ENCODE results near the gene TESK2.

Gene TESK2

DNA sequence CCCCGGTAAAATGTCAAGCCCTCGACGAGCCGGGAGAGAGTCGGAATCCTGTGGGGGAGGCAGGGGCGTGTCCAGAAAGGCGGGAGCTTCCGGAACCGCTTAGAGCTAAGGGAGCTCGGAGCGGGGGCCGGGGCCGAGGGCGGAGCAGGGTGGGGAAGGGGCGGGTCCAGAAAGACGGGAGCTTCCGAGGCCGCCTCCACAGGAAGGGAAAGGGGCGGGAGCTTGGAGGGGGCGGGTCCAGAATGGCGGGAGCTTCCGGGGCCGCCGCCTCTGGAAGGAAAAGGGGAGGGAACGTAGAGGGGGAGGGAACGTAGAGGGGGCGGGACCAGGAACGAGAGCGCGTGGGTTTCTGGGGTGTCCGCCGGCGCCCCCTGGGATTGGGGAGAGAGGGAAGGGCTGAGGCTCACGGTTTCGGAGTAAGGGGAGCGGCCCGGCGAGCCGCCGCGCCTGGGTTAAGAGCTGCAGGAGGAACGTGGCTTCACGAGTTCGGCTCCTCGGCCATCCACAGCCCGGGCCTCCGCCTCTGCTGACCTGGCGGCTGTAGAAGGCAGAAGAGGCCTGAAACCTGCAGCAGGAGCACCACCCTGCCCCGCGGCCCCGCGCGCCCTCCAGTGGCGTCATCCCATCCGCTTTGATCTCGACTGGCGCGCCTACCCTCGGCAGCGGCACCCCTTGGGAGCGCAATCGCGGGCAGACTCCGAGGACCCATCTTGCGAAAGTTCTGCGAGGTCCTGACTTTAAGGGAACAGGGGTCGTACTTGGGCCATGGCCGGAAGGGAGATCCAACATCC, 187.2 kb downstream of the TESK2 start:
- peak; percentile 98 for DNase-seq

DNA sequence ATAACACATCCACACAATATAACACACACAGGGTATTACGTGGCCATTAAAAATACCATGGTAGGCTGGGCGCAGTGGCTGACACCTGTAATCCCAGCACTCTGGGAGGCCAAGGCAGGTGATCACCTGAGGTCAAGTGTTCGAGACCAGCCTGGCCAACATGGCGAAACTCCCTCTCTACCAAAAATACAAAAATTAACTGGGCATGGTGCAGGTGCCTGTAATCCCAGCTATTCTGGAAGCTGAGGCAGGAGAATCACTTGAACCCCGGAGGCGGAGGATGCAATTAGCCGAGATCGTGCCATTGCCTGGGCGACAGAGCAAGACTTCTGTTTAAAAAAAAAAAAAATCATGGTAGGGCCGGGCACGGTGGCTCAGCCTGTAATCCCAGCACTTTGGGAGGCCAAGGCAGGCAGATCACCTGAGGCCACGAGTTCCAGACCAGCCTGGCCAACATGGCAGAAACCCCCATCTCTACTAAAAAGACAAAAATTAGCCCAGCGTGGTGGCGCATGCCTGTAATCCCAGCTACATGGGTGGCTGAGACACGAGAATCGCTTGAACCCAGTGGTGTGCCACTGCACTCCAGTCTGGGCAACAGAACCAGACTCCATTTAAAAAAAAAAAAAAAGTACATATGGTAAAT, 188.3 kb downstream of the TESK2 start:
- no peak for DNase-seq

DNA sequence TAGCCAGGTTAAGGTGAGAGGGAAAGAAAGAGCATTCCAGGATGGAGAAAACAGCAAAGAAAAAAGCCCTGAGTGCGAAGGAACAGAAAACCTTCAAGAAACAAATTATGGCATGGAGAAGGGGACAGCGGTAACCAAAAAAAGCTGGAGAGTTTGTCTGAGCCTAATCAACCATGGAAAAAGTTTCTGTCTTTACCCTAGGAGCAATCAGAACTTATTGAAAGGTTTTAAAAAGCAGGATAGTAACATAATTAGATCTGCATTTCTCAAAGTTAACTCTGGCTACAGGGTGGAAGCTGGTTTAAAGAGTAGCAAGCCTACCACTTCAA, 190.3 kb downstream of the TESK2 start:
- no peak for DNase-seq

DNA sequence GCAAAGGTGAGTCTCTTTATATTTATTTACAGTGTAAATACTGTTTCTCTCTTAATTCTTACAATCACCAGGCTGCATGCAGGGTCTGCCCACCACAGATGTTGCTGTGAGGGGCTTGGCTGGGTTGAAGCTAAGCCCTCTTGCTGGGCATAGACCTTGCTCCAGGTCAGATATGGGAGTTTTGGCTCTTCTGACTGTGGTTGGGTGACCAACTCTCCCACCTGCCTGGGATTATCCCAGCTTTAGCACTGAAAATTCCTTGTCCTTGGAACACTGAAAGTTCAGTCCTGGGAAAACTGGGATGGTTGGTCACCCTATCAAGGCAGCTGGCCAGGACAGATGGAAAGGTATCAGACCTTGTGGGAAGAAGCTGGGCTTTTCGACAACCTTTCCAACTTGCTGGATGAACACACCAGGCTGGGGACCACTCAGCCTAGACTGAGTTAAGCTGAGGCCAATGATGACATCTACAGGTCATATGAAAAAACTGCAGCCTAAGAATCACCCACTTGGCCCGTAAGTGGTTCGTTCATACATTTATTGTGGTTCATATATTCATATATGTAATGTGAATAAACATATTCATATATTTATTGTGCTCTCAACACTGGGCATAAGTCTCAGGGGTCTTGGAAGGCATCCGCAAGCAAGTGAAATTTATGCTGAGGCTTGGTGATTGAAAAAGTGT, 190.8 kb downstream of the TESK2 start:
- DNase-seq = peak; percentile 71

DNA sequence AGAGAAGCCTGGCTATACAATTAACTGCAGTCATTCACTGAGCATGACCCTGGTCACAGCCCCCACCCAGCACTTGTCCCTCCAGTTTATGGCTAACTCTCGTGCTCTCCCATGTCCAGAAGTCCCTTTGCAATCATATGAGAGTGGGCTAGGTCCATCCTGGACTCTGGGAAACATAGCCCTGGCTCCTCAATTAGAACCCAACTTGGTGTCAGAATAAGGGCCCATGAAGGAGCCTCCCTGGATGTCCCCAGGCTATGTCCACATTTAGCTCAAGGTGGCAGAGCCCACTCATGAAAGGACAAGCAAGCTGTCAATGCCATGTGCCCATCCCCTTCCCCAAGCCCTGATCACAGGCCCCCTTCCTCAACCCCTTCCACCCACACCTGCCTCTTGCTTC, 191.7 kb downstream of the TESK2 start:
- no peak for DNase-seq

DNA sequence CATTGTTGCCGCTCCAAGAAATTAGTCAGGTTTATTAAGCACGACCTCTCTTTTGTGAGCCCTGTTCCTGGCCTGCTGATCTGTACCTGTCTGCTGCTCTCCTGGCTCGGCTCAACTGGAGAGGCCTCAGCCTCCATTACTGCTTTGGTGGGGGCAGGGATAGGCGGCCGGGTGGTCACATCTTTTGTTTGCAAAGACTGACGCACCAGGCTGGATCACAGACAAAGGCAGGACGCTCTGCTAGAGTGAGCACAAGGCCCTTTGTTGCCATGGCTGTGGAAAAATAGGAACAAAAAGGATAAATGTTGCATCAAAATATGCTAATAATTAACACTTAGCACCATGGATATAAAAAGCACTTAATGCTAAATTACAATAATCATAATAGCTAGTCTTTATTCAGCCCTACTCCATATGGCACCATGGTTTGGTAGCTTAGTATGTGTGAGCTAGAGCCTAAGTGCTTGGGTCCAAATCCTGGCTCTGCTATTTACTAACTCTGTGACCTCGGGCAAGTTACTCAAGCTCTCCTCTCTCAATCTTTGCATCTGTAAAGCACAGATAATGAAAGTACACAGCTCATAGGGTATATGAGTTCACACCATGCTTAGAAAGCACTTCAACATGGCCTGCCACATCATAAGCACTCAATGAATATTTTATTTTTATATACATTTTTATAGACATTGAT, 193.2 kb downstream of the TESK2 start:
- DNase-seq = no peak
